OCI-LY1 (cell line): ENCODE data around the gene TNPO3.

ENCODE experiments used
- H2AFZ ChIP-seq: fragments of 200-600 bp; sonication (generic), shearing (Covaris generic); 2 replicates; pipeline ENCODE4 v1.6.0; 2014; ENCODE audit warnings: antibody characterized with exemption, mild to moderate bottlenecking, low read length
- H3F3A ChIP-seq: fragments of 200-600 bp; sonication (generic), shearing (Covaris generic); 2 replicates; pipeline ENCODE4 v1.6.0; 2014; ENCODE audit warnings: mild to moderate bottlenecking, antibody characterized with exemption, low read length, moderate library complexity; ENCODE audit not compliant: insufficient read depth
- H3K27ac ChIP-seq: fragments of 200-600 bp; sonication (generic); 2 replicates; pipeline ENCODE4 v1.5.1; 2014; ENCODE audit warnings: low read length, mixed run types, mild to moderate bottlenecking, low read depth; ENCODE audit not compliant: poor library complexity, severe bottlenecking
- H3K27me3 ChIP-seq: fragments of 200-600 bp; sonication (generic); 2 replicates; pipeline ENCODE4 v1.6.0; 2014; ENCODE audit warnings: antibody characterized with exemption, mild to moderate bottlenecking, low read length, moderate library complexity; ENCODE audit not compliant: insufficient read depth
- H3K36me3 ChIP-seq: fragments of 200-600 bp; sonication (generic); 2 replicates; pipeline ENCODE4 v1.6.1; 2014; ENCODE audit warnings: mild to moderate bottlenecking, antibody characterized with exemption, low read length, moderate library complexity, mixed read lengths; ENCODE audit not compliant: insufficient read depth
- H3K4me1 ChIP-seq: fragments of 200-600 bp; sonication (generic); 2 replicates; pipeline ENCODE4 v1.5.1; 2014; ENCODE audit warnings: mild to moderate bottlenecking, low read length, moderate library complexity; ENCODE audit not compliant: insufficient read depth, severe bottlenecking
- H3K4me2 ChIP-seq: fragments of 200-600 bp; sonication (generic), shearing (Covaris generic); 2 replicates; pipeline ENCODE4 v1.6.1; 2014; ENCODE audit warnings: low read length
- H3K4me3 ChIP-seq: fragments of 200-600 bp; sonication (generic); 2 replicates; pipeline ENCODE4 v1.5.1; 2014; ENCODE audit warnings: low read length, low read depth, mild to moderate bottlenecking, mixed read lengths; ENCODE audit not compliant: poor library complexity, severe bottlenecking
- H3K79me2 ChIP-seq: fragments of 200-600 bp; shearing (Covaris generic); 2 replicates; pipeline ENCODE4 v1.6.1; 2016; ENCODE audit warnings: mixed run types, low read length, mixed read lengths; ENCODE audit not compliant: insufficient read depth
- H3K9ac ChIP-seq: fragments of 200-600 bp; sonication (generic), shearing (Covaris generic); 2 replicates; pipeline ENCODE4 v1.6.1; 2014; ENCODE audit warnings: mild to moderate bottlenecking, low read length, mixed read lengths
- H3K9me2 ChIP-seq: fragments of 200-600 bp; sonication (generic), shearing (Covaris generic); 2 replicates; pipeline ENCODE4 v1.6.1; 2014; ENCODE audit warnings: low read depth, mild to moderate bottlenecking, low read length, mixed read lengths
- H3K9me3 ChIP-seq: fragments of 200-600 bp; shearing (Covaris generic); 2 replicates; pipeline ENCODE4 v1.6.1; 2014; ENCODE audit warnings: low read length, mixed read lengths
- H4K20me1 ChIP-seq: fragments of 200-600 bp; sonication (generic), shearing (Covaris generic); 2 replicates; pipeline ENCODE4 v1.6.0; 2016; ENCODE audit warnings: mild to moderate bottlenecking, low read length; ENCODE audit not compliant: insufficient read depth
- EZH2 ChIP-seq: fragments of 200-600 bp; sonication (generic), shearing (Covaris generic); IDR thresholded peaks from 2 replicates; pipeline ENCODE4 v1.8.0; 2017; ENCODE audit warnings: borderline replicate concordance, mixed run types, mild to moderate bottlenecking, antibody characterized with exemption, low read length, moderate library complexity, mixed read lengths
- TF ChIP-seq, protein P1 (sequence below): fragments of 200-600 bp; sonication (generic), shearing (Covaris generic); IDR thresholded peaks from 2 replicates; pipeline ENCODE4 v1.5.1; 2017; ENCODE audit warnings: mild to moderate bottlenecking, antibody characterized with exemption, low read length, moderate library complexity, mixed read lengths

The TNPO3 gene

DNA sequence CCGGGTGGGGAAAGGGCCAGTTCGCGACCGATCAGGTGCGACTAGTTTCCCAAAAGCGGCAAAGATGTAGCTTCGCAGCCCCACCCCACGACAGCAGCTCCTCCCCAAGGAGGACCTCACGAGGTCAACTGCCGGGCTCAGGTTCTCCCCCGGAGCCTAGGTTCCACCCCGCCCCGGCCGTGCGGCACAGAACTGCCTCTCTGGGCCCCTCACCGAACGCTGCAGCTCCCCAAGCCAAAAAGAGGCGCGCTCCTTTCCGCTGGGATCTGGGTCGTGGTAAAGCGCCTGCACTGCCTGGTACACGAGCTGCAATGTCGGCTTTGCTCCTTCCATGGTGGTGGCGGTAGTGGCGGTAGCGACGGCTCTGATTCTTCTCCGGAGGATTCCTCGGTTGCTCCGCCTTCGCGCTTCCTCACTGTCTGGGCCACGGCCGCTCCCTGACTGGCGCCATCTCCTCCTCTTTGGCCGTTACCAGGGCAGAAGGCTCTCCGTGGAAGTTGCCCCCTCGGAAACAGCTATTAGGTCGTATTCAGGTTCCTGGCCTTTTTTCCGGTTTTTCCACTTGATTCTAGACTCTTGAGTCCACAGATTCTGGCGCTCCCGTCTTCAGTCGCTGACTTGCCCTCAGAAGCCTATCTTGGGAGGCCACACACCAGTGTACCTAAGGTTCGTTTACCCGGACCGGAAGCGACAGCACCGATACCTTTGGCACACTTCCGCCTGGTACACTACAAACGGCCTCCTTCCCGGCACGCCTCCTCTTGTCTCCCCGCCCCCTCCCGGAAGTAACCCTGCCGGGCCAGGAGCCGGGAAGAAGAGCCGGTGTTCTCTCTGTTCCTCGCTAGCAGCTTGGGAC is at the start of gene TNPO3:
TNPO3 (minus strand) TSS at position 674 of the 856 bp plus-strand sequence; CDS start at position 333, 341 bp downstream.
- H3K4me3 ChIP-seq, result peak within 1 kb of the TSS; percentile 77
- TF ChIP-seq, protein P1, sequence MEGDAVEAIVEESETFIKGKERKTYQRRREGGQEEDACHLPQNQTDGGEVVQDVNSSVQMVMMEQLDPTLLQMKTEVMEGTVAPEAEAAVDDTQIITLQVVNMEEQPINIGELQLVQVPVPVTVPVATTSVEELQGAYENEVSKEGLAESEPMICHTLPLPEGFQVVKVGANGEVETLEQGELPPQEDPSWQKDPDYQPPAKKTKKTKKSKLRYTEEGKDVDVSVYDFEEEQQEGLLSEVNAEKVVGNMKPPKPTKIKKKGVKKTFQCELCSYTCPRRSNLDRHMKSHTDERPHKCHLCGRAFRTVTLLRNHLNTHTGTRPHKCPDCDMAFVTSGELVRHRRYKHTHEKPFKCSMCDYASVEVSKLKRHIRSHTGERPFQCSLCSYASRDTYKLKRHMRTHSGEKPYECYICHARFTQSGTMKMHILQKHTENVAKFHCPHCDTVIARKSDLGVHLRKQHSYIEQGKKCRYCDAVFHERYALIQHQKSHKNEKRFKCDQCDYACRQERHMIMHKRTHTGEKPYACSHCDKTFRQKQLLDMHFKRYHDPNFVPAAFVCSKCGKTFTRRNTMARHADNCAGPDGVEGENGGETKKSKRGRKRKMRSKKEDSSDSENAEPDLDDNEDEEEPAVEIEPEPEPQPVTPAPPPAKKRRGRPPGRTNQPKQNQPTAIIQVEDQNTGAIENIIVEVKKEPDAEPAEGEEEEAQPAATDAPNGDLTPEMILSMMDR, result peak; percentile 21
- TF ChIP-seq EZH2, result no peak

DNA sequence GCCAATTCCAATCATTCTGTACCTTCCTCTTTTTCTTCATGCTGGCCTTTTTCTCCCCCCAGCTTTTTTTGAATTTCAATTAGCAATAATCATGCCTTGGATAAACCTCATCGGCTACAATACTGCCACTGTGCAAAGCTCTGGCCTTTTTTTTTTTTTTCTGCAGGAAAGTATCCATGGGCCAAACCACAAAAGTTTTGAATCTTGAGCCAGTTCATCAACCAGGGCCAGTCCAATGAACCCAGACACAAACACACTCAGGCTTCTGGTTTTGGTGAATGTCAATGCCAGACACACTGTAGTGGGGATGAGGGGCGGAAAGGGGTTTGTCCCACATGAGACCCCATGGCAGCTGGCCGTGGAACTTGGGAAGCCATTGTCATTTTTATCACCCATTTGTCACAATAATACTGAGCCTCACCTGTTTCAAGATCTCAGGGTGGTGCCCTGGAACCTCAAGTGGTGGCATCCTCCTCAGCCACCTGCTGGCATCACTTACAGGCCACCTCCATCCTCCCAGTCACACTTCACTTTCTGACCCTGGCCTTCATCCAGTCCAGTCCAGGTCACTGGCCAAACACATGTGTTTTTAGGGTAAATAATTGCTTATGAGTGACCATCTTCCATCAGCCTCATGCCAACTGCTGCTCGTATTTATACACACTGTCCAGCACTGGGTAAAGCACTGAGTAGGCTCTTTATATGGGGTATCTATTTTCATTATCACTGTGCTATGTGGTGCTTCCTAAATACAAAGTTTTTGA is 48.8 kb upstream of the TNPO3 start:
- TF ChIP-seq, protein P1, result no peak
- no peak for TF ChIP-seq EZH2

More for the DNA sequence above, at the start of gene TNPO3:
- Histone ChIP-seq H3K36me3 (peaks cover 19% of the 10 kb centered on the region; the same call in 1 of the 2 replicates), H3K4me2 (peak within 1 kb of the TSS; percentile 80), H3K27ac (peak within 1 kb of the TSS; percentile 91), H3K27me3 (no peaks in the 10 kb centered on the region), H4K20me1 (no peaks in the 10 kb centered on the region), H3F3A (no peaks in the 10 kb centered on the region), H3K4me1 (peaks cover 40% of the 10 kb centered on the region), H3K9me2 (no peaks in the 10 kb centered on the region), H3K79me2 (peaks cover 44% of the 10 kb centered on the region), H2AFZ (peak within 1 kb of the TSS; percentile 10; the same call in 1 of the 2 replicates), H3K9me3 (no peaks in the 10 kb centered on the region), H3K9ac (peak within 1 kb of the TSS; percentile 85)

DNA sequence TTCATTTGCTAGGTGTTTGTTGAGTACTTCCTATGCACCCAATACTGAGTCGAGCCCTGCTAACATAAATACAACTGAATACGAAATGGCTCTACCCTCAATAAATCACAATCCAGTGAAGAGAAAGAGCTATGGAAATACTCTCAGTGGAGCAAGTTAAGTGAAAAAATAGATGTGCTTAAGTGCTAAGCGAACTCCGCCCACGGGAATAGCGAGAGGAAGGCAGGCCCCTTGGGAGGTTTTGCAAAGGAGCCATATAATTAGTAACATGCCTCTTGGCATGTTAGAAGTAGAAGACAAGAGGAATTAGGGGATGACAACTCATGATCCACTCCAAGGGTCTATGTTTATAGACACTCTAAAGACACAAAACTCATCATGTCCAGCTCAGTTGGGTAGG is 46.8 kb upstream of the TNPO3 start:
- Histone ChIP-seq H2AFZ (no peak overlapping the region), H3K9me2 (no peaks in the 10 kb centered on the region), H3K9ac (no peak overlapping the region), H3K9me3 (no peaks in the 10 kb centered on the region), H4K20me1 (no peaks in the 10 kb centered on the region), H3F3A (no peaks in the 10 kb centered on the region), H3K4me2 (no peak overlapping the region), H3K27me3 (no peaks in the 10 kb centered on the region), H3K79me2 (no peaks in the 10 kb centered on the region), H3K36me3 (no peaks in the 10 kb centered on the region), H3K4me3 (no peak overlapping the region), H3K4me1 (peaks cover 4% of the 10 kb centered on the region), H3K27ac (no peak overlapping the region)
- TF ChIP-seq, protein P1, result no peak
- no peak for TF ChIP-seq EZH2

More for the DNA sequence above, 48.8 kb upstream of the TNPO3 start:
- H3K9me2 ChIP-seq, result no peaks in the 10 kb centered on the region
- H3K4me3 ChIP-seq, result no peak overlapping the region
- H3K9me3 ChIP-seq, result no peaks in the 10 kb centered on the region
- H3K79me2 ChIP-seq, result no peaks in the 10 kb centered on the region
- no peaks in the 10 kb centered on the region for H3K36me3 ChIP-seq
- H4K20me1 ChIP-seq, result no peaks in the 10 kb centered on the region
- no peak overlapping the region for H3K9ac ChIP-seq
- H3K27me3 ChIP-seq, result no peaks in the 10 kb centered on the region
- no peak overlapping the region for H3K4me2 ChIP-seq
- no peaks in the 10 kb centered on the region for H3K4me1 ChIP-seq
- no peaks in the 10 kb centered on the region for H3F3A ChIP-seq
- no peak overlapping the region for H2AFZ ChIP-seq
- H3K27ac ChIP-seq, result no peak overlapping the region
